Measurements from ENCODE around the gene KRTAP9-7.
A peak's percentile ranks its signal among the peaks of the same experiment; 100 is the strongest.

Gene KRTAP9-7

DNA sequence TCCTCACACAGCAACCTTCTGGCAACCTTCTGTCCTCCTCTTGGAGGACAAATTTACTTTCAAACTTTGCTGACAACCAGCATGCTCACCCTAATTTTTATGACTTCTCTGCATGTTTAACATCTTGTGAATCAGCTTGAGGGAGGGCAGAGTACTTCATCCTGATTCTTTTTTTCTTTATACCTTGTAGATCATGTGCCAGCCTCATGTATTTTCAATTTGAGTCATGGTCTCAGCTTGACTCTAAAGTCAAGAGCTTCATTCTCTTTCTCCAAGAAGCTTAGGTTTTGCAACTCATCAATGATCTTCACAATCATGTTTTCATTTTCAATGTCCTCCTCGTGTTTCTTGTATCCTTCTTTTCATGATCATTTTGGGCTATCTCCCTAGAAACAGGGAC lies 3.6 kb upstream of the KRTAP9-7 start:
- DNase-seq (ENCODE audit: low spot score), result no peak

DNA sequence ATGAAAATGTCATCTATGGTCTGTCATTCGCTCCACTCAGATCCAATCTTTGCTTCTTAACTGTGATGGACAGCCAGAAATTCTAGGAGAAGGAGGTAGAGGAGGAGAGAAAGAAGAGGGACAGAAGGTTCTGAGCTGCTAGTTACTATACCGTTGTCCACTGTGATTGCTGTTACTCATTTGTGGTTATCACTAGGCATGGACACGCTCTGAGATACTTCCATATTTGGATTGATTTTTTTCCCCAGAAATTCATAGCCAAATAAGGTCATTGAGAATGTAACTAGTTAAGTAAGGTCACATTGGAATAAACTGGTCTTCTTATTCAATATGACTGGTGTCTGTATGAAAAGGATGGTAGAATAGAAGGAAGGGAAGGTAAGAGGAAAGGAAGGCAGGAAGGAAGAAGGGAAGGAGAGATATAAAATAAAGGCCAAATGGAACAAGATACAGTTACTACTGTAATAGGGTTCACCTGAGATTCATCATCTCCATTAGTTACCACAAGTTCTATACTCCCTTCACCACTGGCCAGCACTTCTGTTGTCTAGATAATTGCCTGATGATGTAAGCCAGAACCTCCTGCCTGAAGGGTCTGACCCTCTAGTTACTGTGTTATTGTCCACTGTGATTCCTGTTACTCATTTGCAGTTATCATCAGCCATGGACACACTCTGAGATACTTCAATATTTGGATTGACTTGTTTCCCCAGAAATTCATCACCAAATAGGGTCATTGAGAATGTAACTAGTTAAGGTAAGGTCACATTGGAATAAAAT lies 2.9 kb downstream of the KRTAP9-7 start:
- DNase-seq (ENCODE audit: low spot score), result peak; percentile 74

DNA sequence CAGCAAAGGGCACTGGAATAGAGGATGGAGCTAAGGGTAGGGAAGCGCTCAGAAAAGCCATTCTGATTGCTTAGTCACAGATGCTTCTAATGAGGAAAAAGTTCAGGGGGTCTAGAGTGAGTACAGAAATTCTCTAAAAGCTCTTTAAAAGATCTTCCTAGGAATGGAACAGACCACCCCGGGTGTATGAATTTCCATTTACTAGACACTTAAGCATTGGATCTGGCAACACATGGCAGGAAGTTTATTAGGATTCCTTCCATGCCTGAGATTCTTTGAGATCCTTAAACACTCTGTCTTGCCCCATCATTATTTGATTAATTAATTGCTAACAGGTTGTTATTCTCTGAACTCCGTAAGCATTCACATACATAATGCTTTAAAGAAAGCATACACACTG lies 8.5 kb downstream of the KRTAP9-7 start:
- no peak for DNase-seq (ENCODE audit: low spot score)

DNA sequence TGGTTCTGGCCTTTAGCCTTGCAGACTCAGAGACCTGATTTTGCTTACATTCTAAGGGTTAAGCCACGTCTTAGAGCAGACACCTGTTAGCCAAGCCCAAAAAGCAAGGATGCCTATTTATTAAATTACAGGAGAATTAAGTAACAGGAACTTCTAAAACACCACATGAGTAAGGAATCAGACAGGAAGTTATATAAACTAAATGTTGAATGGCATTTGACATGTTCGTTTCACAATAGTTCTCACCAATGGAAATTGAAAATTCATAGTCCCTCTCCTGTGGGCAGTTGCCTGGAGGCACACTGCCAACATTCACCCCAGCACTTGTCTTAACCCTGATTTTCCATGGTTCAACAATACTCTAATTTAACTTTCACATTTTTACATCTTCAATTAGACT lies 9.0 kb downstream of the KRTAP9-7 start:
- DNase-seq (ENCODE audit: low spot score), result peak; percentile 18

DNA sequence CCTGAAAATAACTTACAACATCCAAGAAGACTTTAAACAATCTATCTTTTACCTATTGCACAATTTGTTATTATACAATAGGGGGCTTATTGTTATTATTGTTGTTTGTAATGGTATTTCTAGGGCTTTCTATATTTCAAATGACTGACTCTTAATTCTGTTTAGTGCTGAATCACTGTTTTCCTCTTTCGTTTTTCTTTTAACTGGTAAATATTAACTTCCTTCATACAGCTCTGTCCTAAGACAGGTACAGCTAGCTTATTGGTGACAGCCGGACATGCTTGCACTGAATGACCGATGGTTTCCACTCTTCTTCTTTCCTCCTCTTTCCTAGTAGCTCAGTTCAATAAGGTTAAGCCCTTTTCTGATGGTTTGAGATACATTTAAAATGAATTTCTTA lies 11.6 kb downstream of the KRTAP9-7 start:
- DNase-seq (ENCODE audit: low spot score), result peak; percentile 54

DNA sequence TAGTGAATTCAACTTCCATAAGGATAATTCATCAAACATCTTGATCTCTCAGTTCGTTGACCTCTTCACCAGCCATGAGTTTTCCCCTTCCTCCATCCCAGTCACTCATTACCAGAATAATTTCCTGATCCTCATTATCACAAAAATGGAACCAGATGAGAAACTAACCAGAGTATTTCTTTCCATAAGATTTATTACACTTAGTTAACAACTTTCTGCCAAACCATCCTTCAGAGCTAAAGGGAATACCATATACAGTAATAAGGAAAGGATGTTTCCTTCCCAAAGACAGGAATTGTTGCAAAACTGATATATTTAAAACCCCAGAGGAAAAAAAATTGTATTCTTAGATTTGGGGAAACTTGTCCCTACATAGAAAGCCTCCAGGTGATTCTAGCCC lies 18.5 kb downstream of the KRTAP9-7 start:
- no peak for DNase-seq (ENCODE audit: low spot score)

DNA sequence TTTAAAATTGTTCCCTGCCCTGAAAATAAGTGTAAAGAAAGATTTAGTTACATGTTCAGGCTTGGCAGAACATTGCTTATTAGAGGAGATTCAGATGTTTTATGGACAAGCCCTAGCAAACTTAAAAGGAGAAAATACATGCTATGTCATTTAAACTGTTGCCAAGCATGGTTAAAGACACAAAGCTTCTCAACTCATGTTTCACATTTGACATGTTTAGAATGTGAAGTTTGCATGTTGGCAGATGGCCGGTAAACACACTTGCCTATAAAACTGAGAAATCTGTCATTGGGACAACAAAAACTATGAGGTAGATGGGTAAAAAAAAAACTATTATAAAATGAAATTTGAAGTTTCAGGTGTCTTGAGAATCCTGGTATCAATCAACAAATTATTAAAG lies 21.3 kb downstream of the KRTAP9-7 start:
- no peak for DNase-seq (ENCODE audit: low spot score)

DNA sequence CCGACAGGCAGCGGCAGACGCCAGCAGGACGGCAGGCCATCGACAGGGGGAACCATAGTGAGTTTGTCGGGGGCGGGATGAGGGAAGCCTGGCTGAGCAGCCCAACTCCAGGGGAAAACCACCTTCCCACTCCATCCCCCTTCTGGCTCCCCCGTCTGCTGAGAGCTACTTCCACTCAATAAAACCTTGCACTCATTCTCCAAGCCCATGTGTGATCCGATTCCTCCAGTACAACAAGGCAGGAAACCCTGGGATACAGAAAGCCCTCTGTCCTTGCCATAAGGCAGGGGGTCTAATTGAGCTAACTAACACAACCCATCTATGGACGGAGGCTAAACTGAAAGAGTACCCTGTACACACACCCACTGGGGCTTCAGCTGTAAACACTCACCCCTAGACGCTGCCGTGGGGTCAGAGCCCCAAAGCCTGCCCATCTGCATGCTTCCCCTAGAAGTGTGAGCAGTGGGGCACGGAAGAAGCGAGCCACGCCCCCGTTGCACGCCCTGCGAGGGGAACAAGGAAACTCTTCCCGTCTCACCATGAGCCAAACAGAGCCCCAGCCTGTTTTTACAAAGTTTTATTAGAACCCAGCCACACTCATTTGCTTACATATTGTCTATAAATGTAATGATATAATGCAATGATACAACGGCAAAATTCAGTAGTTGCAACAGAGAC lies 23.1 kb downstream of the KRTAP9-7 start:
- DNase-seq (ENCODE audit: low spot score), result no peak

DNA sequence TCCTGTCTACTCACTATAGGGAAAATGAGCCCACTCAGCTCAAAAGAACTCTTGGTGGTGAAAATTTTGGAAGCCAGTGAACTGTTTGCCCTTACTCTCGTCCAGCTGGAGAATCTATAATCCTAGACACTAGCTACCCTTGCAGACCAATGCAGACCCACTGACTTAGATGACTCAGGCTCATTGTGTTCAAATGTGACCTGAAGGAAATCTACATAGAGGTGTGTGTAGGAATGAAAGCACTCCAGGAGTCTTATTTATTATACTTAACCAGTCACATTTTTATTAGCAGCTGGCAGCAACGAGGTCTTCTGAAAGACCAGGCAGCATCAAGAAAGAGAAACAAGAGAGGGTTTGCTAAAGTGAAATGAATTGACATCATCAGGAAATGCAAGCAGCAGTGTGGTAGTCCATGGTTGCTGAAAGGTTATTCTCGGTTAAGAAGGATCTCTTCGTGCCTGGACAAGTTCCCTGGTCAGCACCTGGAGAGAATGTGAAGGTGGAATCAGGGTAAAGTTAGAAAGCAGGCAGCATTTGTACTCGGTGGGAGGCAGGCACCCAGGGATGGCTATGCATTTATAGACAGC lies 25.8 kb downstream of the KRTAP9-7 start:
- no peak for DNase-seq (ENCODE audit: low spot score)

DNA sequence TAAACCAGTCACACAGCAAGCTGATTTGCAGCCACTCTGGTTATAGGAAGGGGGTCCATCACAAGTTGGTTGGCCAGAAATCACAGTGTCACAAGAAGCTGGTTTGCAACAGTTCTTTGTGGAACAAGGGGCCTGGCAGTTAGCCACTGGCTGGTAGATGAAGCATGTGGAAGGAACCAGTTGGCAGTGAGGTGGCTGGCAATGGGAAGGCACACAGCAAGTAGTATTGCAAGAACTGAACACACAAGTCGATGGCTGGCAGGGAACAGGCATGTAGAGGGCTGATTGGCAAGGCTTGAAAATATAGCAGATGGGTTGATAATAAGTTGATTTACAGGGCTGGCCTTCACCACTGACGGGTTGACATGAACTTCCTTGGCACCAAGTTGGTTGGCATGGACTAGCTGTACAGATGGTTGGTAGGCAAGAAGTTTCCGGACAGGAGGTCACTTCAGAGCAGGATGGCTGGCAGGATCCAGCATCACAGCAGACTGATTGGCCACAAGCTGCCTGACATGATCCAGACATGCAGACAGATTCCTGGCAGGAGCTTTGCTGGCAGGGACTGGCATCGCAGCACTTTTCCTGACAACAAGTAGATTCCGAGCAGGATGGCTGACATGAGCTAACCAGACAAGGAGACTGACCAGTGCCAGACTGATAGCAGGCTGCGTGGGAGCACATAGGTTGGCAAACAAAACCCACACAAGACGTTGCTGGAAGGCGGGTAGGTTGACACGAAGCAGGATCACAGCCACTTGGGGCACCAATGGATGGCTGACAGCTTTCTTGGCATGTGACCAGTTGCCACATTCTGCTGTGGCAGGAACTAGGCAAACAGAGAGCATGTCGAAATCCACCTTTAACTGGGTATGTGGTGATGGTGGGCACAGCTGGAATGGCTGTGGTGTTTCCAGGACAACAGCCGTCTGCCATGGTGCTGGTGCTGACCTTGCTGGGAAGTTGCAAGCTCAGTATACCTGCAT lies 26.7 kb downstream of the KRTAP9-7 start, which contains the start of gene KRTAP29-1:
TSS of gene KRTAP29-1 (minus strand) at position 936 of the 986 bp plus-strand sequence. CDS start at position 936, 0 bp downstream.
- DNase-seq (ENCODE audit: low spot score), result no peak

DNA sequence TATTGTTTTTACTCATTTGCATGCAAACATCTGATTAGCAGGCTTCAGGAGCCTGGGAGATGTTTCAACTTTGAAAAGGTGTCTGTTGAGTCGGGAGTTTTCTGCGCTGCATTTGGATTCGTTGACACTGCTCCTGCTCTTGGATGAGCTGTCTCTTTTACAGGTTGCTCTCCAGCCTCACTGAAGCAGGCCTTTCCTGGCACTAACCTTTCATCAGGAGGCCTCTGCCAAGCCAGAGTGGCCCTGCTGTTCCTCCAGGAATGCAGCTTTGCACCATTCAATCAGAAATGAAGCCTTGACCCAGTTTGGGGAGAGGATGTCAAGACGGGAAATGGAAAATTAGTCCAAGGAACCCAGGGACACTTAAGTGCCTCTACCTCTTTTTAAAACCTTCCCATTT lies 27.5 kb downstream of the KRTAP9-7 start:
- DNase-seq (ENCODE audit: low spot score), result no peak

DNA sequence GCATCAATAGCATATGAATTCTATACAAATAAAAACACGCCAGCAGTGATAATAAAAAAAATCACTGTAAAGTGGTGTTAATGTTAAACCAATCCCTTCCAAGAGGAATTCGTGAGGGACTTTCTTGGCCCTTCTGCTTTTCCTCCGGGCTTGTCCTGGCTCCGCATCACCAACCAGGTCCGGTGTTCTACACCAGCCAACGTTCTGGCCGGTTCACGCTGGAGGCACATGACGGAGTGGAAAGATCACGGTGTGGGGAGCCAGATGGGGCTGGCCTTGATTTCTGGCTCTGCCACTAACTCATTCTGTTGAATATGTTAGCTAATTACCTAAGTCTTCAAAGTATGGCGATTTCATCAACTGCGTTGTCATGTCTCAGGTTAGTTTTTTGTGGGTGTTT lies 28.6 kb downstream of the KRTAP9-7 start:
- no peak for DNase-seq (ENCODE audit: low spot score)

DNA sequence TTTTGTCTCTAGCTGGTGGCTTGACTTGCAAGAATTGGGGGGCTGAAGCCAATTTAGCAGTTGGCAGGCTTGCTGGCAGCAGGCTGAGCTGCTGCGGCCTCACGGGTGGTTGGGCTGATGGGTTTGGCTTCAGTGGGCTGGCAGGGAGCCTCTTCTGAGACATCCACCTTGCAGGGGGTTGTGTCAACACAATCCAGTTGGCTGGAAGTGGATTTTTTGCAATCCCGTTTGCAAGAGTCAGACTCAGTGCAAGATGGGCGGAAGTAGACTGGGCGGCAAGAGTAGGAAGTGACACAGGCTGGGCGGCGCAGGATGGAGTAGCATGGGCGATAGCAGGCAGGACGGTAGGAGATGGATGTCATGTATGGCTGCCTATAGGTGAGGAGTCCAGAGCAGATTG lies 32.1 kb downstream of the KRTAP9-7 start:
- peak; percentile 83 for DNase-seq (ENCODE audit: low spot score)

DNA sequence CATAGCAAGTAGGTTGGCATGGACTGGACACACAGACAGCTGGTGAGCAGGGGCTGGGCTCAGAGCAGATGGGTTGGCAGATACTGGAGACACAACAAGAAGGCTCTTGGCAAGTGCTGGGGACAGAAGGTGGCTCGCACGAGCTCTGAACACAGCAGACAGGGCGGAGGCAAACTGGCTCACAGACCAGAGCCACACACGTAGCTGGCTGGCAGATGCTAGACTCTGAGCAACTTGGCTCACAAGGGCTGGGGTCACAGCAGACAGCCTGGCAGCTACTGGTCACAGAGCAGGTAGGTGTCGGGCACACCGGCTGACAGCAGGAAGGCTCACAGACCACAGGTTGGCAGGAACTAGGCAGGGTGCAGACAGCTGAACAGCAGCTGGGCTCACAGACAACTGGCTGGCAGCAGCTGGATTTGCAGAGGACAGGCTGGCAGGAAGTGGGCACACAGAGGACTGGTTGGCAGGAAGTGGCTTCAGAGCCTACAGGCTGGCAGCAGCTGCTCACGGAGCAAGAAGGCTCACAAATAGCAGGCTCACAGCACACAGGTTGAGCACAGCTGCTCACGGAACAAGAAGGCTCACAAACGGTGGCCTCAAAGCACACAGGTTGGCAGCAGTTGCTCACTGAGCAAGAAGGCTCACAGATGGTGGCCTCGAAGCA lies 32.9 kb downstream of the KRTAP9-7 start:
- peak; percentile 49 for DNase-seq (ENCODE audit: low spot score)

DNA sequence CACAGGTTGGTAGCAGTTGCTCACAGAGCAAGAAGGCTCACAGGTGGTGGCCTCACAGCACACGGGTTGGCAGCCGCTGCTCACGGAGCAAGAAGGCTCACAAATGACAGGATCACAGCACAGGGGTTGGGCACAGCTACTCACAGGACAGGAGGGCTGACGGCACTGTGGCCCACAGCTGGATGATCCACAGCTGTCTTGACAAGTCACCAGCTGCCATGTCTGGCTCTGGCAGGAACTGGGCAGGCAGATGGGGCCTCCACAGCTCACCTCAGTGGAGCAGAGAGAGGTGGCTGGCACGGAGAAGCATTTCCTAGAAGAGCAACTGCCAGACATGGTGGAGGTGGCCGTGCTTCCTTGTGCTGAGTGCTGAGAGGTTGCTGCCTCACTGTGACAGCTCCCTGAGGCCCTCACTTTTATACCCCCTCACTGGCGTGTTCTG lies 33.4 kb downstream of the KRTAP9-7 start, which contains the start of gene KRTAP16-1:
TSS of gene KRTAP16-1 (minus strand) at position 392 of the 442 bp plus-strand sequence. CDS start at position 336, 56 bp downstream.
- DNase-seq (ENCODE audit: low spot score), result no peak

DNA sequence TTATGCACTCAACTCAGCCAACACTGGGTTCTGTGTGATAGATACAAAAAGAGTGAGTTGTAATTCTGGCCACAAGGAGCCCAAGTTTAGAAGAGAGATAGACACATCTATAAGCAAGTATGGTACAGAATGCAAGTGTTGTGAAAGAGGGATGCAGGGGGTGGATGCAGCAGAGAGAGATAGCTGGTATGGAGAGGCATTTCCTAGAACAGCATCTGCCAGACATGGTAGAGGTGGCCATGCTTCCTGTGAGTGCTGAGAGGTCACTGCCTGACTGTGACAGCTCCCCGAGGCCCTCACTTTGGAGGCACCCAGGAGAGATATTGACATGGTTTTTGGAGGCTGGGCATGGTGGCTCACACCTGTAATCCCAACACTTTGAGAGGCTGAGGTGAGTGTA lies 35.6 kb downstream of the KRTAP9-7 start:
- no peak for DNase-seq (ENCODE audit: low spot score)

DNA sequence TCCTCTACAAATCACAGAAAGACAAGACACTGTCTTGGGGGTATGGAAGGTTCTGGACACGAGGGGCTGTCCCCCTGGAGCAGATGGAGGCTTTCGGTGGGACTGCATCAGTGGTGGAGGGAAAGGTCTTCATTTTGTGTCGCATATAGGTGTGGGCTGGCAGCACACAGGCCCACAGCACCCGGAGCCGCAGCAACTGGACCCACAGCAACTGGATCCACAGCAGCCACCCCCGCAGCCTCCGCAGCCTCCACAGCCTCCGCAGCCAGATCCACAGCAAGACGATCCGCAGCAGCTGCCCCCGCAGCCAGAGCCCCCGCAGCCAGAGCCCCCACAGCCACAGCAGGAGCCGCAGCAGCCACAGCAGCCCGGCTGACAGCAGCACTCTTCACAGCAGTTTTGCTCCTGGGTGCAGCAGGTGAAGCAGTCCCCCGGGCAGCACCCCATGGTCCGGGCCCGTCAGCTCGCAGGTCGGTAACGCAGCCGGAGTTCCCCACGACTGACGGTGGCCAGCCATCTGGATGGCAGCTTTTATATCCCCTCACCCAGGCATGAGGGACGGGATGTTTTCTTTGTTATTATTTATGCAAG lies 39.8 kb downstream of the KRTAP9-7 start, which contains the start of gene KRTAP17-1:
TSS of gene KRTAP17-1 (minus strand) at position 507 of the 591 bp plus-strand sequence. CDS start at position 447, 60 bp downstream.
- no peak for DNase-seq (ENCODE audit: low spot score)

DNA sequence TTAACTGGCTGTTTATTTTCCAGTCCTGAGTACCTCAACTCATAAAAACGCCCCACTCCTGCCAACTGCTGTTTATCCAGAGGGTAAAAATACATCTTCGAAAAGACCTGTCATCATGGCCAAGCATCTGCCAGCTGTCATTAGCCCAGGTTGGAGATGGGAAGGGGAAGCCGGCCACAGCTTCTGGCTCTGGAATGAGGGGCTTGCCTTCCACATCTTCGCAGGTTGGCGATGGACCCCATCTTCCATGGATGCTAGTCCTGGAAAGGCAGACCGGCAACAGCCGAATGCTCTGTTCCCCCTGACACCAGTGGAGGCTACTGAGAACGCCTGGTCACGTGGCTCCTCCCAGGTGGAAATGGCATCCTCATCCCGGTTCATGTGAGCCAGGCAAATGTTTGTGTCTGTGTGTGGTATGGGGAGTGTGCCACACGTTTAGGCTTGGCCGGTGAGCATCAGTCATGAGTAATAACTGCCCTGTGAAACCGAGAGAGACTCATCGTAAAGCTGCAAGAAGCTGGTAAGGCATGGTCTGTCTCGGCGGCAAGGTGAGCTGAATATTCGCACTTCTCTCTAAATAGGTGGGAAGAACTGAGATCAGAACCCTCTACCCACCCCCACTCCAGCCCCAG lies 40.4 kb downstream of the KRTAP9-7 start:
- DNase-seq (ENCODE audit: low spot score), result peak; percentile 67

DNA sequence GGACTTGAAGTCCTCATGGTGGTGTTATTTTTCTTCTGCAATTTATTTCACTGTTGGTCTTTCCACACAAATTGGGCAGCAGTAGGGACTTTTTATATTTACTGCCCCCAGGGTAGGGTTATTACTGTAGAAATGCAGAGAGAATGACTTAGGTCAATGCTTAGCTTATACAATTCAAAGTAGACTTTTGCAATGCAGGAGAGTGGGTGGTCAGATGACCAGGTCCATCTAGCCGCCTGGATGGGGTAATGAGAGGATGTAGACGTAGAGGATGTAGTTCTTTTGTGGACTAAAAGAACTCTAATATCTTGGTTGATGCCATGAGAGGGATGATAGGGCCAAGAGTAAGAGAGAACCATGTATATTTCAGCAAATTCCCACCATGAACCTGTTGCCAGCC lies 42.7 kb downstream of the KRTAP9-7 start:
- DNase-seq (ENCODE audit: low spot score), result no peak

All from kidney tubule cell (primary cell).